Astrocyte of the hippocampus (primary cell): ENCODE results near the gene CENPP.

Experiments used
- DNase-seq: peaks from one replicate; pipeline ENCODE4 v3.0.0; 2011; ENCODE audit warnings: low read depth, low spot score

The CENPP gene

DNA sequence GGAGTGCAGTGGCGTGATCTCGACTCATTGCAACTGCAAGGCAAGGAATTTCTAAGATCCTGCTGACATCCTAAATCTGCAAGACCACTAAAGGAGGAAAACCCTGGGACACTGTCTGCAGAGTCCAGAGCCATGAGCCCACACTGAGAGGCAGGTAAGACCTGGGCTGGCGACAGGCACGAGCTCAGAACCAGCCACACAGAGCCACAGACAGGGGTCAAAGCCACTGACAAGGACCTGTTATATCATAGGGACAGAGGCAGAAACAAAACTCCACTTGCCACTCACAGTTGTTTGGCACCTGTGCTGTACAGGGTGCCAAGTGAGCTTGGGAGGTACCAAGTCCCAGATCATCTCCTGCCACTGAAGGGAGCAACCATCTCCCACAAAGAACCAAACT lies 310.0 kb downstream of the CENPP start:
- no peak for DNase-seq

DNA sequence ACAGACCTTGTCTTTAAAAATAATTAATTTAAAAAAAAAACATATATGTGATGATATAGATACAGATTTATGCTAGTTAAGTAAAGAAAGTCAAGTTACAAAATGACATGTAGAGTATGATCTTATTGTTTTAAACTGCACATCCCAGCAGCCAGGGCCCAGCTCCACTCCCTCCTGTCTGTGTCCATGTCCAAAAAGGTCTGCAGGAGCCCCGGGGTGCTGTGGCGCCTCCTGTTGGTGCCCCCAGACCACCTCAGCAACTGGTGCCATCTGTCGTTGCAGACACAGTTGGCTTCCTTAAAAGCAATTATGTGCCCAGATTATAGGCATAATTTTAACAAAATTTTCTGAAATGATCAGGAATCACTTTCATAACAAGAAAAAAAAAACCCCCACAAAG lies 310.9 kb downstream of the CENPP start:
- no peak for DNase-seq

DNA sequence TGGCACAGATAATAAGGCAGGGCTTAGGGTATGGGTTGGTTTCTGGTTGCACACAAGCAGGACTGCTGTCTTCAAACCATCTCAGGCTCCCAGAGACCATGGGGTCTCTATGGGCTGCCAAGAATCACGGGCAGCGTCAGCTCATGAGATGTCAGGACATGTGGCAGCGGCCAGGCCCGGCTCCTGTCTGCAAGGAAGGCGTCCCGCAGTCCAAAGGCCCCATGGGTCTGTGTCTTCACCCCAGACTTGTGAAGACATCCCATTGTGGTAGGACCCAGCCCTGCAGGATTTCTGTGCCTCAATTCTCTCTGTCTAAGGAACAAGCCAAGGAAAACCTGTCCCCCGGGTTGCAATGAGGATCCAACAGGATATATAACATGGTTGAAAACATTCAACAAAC lies 311.6 kb downstream of the CENPP start:
- no peak for DNase-seq

DNA sequence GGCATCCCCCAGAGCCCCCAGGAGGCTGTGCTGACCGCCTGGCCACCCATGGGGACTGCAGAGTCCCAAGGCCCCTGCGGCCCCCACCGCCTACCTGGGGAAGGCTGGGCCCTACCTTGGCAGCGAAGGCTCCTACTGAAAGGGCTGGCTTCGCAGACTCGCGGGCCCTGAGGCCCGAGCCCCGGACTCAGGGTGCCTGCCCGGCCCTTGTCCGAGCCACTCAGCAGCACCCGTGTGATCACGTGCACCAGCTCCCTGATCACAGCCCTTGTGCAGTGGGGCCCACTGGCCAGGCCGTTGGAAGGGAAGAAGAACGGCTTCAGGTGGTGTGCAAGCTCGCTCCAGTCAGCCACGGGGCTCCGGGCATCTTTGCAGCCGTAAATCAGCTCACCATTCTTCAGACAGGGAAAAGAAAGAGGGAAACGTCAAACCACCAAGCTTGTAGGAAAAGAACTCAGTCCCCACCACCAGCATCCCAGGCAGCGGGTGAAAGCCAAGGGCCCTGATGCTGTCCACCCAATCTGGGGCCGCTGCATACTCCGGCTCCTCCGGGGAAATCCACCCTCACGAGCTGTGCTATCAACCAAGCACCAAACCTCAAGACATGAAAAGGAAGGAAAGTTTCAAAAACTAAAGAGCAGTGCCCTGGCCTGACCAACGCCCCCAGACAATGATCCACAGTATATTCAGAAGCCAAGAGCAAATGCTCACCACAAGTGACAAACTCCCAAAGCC lies 312.3 kb downstream of the CENPP start:
- no peak for DNase-seq

DNA sequence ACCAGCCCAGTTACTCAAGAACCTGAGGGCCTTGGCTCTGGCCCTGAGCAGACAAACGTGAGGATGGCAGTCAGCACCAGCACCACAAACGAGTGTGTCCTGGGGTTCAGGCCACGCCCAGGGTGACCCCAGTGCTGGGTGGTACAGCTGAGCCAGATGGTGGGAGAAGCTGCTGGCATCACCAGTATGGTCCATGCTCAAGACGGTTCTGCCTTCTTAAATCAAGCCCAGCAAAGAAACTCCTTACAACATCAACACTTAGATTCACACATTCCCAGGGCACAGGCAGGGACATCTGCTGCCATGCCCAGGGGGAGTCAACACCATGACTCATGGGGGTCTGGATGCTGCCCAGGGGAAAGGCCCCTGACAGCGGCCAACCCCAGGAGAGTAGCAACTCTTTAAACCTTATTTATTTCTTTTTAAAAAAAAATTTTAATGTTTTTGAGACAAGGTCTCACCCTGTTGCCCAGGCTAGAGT lies 312.9 kb downstream of the CENPP start:
- no peak for DNase-seq

DNA sequence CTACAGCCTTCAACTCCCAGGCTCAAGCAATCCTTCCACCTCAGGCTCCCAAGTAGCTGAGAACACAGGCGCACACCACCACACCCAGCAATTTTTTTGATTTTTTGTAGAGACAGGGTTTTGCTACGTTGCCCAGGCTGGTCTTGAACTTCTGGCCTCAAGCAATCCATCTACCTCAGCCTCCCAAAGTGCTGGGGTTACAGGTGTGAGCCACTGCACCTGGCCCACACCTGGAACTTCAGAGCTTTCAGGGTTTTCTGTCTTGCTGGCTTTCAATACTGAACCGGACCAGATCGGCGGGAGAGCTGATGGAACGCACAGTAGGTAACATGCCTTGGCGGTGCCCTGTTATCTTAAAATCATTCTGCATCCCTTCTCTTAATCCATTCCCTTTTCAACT lies 313.4 kb downstream of the CENPP start:
- DNase-seq = no peak

DNA sequence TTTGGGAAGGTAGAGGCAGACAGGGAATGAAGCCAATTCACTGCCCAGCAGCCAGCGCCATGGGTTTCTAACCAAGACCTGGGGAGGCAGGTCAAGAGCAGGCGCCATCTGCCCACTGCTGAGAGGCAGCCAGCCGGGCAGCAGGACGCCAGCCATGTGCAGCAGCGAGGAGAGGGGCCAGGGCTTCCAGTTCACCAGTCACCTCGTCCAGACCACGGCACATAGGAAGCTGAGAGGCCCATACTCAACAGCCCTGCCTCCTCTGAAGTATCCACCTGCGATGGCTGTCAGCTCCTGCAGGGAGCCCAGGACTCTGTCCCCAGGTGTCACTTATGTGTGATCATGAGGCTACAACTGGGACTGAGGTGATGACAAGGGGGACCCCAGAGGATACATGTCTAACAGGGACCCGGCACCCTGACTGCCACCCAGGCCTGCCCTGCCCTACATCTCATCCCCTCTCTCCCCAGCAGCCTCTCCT lies 314.1 kb downstream of the CENPP start:
- no peak for DNase-seq

DNA sequence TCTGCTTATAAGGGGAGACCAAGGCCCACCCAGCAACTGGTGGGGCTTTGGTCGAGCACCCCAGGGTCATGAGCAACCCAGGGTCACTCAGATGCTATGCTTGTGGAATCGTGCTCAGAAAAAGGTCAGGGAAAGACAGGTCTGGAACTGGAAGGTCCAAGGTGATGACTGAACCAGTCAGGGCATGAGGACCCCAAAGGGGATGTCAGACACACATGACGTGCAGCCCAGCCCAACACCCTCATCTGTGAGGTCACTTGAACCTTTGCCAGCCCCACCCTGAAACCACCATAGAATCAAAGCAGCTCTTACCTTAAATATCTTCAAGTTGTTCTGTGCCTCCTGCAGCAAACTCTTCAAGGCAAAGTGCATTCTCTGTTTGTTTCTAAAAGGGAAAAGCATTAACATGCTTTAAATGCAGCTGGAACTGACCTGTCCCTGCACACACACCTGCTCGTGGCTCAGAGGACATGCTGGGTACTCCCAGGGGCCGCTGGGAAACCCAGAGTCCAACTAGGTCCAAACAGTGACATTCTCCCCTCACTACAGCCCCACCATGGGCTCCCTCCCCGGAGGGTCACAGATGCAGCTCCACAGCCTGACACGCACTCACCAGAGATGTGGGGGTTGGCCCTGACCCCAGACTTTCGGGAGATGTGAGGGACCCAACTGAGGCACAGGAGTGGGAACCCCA lies 314.8 kb downstream of the CENPP start:
- DNase-seq = no peak

DNA sequence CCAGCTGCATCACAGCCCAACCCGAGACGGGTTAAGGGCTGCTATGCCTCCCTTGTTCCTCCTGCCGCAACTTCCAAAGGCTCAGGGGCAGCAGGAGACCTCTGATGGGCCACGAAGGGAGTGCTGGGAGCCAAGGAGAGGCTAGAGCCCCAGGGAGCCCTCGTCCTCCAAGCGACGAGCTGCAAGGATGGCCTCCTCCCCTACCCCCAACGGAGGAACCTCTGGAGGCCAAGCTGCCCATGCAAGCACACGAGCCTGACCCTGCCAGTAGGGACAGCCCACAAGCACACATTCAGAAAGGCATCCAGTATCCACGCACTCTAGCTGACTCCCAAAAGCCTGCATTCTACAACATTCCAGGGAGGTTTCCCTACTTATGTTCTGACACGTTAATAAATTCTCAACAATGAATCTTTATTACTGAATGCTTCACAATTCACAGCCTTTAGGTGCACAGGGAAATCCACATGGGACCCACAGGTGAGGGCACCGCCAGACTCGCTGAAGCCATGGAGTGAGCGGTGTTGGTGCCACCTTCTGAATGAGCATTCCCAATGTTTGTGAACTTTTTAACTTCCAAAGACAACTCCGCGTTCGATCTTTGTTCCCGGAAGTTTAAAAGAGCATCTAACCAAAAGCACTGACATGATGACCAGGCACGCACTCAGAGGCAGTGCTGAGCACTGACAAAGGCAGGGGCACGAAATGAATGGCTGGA lies 315.5 kb downstream of the CENPP start:
- no peak for DNase-seq

DNA sequence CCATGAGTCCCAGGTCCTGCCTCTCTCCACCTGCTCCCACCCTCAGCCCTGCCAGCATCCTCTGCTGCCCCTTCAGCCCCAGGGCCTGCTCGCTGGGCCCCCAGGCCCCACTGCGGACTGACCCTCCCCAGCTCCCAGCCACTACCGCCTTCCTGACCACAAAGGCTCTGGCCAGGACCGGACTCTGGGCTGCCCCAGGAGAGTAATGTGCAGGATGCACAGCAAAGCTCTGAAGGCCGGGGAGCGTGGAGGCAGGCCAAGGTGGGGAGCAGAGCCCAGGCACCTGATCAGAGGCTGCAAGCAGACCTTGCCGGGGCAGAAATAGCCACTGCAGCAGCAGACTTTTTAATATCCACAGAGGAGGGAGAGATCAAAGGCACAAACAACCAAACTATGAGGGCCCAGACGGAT lies 316.3 kb downstream of the CENPP start:
- DNase-seq = no peak

DNA sequence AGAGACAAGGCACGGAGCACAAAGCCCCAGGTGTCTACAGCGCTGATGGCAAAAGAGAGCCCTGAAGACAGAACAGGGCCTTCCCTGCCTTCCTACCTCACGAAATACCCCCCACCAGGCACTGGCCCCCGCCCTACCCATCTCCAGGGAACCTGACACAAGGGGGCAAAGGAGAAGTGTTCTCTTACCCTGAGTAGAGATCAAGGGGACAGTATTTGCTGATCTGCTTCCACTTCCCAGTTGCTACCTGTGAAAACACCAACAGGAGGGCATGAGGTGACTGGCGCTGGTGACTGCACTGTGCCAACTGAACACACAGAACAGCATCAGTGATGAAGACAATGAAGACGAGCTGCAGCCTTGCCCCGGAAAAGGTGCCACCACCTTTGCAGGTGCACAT lies 316.8 kb downstream of the CENPP start:
- no peak for DNase-seq

DNA sequence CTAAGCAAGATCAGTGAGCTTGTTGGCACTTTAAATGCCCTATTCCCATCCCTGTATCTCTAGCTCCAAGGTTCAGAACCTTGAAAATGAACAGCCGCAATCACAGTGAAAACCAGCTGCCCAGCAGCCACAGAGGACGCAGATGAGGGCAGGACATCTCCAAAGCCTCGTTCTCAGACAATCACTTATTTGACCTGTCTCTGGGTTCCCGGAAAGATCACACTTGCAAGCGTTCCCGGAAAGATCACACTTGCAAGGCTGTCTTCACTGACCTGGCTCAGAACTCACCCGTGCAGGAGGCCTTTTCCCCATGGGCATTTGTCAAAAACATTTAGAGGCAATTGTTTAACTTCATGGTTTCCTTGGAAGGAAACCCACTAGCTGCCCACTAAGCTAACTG lies 318.5 kb downstream of the CENPP start:
- DNase-seq = no peak

DNA sequence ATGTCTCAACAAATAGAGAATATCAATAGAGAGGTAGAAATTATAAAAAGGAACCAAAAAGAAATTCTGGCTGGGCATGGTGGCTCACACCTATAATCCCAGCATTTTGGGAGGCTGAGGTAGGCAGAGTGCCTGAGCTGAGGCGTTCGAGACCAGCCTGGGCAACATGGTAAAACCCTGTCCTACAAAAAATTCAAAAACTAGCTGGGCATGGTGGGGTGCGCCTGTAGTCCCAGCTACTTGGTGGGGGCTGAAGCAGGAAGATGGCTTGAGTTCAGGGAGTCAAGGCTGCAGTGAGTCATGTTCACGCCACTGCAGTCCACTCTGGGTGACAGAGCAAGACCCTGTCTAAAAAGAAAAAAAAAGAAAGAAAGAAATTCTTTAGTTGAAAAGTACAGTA lies 319.3 kb downstream of the CENPP start:
- no peak for DNase-seq

DNA sequence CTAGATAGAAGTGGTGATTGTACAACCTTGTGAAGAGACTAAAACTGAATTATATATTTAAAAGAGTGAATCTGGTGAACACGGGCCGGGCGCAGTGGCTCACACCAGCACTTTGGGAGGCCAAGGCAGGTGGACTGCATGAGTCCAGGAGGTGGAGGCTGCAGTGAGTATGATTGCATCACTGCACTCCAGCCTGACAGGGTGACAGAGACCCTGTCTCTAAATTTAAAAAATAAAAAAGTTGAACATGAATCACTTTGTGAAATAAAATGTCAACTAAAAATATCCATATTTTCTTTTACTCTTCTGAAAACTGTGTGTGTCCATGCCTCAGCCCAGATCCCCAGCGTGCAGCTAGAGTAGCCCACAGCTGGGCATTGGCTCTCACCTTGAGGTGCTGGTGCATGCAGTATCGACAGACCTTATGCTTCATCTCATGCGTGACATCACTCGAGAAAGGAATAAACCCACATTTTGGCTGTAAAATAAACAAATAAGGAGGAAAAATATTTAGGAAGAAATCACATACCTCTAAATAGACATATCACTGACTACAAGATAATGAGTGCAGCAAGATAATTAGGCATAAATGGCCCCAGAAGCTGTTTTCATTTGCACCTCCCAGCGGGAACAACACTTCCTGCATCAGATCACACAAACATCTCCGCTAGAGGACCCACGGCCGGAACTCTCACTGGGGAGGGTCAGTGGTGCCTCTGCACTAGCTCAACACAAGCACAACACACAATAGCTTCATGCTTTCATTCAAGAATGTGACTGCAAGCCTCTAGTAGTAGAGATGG lies 322.1 kb downstream of the CENPP start:
- no peak for DNase-seq

DNA sequence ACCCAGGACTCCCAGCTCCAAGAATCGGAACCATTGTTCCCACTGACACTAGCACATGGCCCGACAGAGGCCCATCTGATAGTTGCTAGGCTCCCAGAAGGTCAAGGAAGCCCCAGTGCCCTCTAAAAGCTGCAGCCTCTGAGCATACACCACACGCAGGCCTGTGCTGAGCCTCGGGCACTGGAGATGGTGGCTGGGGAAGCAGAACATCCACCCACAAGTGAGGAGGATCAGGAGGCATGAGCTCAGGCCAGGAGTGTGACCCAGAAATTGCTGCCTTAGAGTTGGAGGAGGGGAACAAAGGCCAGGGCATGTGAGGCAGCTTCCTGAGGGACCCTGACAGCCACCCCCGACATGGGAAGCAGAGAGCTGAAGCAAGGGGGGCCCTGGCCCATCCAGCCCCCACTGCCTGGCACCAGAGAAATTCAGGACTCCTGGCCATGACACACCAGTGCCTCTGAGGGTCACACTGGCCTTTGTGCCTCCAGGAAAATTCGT lies 322.8 kb downstream of the CENPP start:
- DNase-seq = no peak

DNA sequence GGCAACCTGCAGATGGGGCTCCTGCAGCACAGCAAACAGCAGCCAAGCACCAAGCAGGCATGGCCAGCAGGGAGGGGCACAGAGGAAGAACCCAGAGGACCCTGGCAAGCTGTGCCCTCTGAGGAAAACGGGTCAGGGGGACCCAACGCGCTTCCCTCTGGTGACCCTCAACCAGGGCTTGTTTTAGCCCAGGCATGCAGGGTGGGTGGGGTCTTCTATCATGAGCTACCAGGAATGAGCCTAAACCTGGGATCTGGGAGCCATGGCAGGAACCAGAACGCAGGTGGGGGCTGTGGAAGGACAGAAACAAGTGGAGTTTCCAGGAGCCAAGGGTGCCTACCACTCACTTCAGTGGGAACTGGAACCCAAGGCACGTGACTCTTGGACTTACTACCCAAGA lies 323.3 kb downstream of the CENPP start:
- no peak for DNase-seq

DNA sequence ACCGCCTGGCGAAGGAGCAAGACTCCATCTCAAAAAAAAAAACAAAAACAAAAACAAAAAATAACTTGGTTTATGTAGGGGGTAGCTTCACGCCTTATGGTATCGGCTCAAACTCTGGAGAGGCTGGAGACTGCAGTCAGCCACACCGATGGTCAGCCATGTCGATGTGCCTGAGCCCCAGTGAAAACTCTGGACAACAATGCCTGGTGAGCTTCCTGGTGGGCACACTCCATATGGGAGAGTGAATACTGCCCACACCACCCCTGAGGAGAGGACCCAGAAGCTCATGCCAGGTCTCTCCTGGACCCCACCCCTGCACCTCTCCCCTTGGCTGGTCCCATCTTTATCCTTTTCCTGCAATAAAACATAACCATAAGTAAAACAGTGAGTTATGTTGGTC lies 324.5 kb downstream of the CENPP start:
- DNase-seq = no peak

DNA sequence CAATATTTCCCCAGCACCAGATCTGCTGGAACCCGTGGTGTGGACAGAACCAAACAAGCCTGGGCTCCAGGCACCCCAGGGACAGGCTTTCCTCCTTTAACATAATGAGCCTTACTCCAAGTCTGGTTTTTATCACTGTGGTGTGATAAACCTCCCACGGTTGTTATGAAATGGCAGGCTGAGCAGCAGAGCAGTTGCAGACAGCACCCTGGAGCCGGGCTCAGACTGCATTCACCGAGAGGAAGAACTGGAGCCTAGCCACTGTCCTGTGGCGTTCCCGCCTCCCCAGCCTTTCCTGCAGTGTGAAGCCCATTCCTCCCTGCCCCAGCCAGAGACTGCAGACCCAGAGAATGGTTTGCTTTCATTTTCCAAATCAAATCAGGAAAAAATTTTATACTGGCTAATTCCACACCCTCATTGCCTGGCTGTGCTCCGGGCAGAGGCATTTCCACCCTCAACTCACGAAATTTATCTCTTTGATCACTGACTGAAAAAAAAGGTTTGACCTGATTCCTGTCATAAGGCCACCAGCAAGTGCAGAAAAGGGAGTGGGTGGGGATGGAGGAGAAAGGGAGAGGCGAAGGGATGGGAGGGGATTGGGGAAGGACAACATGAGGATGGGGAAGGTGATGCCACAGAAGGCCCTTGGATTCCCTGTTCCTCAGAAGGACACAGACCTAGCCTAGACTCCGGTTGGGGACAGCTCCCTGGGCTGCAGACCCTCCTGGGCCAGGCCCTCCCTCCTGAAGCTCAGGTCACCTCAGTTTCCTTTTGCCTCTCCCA lies 325.3 kb downstream of the CENPP start:
- DNase-seq = peak; percentile 78

DNA sequence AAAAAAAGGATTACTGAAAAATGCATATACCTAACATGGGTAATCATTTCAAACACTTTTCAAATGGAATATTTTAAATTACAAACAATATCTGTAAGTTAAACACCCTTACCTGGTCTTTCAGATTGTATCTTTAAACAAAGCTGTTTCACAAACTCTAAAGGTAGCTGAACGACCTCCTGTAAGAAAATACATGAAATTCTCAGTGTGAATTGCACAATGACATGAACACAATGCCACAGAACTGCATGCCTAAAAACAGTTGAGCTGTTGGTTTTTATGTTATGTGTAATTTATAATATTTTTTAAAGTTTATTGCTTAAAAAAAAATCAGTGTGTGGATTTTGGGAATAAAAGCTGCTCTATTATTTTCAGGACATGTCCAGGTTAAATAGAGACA lies 326.7 kb downstream of the CENPP start:
- DNase-seq = no peak

DNA sequence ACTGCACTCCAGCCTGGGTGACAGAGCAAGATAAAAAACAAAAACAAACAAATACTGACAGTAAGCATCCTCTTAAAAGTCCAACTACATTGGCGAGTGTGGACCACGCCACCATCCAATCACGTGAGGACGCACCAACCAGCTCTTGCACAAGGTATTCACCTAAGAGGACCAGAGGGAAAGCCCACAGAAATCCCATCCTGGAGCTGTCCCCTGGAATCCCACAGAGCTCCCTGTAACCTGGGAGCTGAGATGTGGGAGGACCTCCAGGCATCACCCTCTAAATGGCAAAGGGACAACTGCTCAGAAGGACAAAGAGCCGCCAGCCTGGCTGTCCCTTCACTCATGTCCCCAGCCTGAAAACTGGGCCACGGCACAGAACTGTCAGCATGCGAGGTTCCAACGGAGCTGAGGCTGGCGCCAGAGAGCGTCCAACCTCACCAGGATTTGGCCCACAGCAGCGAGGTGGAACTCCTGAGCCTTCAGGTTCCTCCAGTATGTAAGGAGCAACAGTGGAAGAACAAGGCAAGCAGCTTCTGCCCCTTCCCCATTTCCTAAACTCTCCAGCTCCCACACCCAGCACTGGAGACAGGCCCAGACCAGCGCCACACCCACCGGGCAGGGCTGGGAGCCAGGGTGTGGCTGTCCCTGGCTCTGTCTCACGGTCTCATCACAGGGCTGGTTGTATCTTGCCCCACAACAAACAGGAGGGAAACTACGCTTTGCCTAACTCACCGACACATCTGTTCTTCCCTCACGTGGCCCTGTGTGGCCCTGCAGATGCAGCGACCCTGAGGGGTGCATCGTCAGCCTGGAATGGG lies 328.9 kb downstream of the CENPP start:
- peak; percentile 11 for DNase-seq
